ENCODE data around the gene SNX1.
"Not testable (repeated sequence)": the region's sequence is repeated elsewhere in the genome, so short reads cannot be mapped to it uniquely, and the experiment has no call there.

Gene SNX1

GRCh38 chr15:64095795-64096667, at the start of gene SNX1:
Gene SNX1, plus strand, starts transcription at chr15:64095982. Its CDS starts 32 bp downstream, at chr15:64096014.
- peak; percentile 87 for DNase-seq (ENCODE audit: low read depth, low spot score)

- DNase-seq (ENCODE audit: low read depth, low spot score) = peak; percentile 66
Observed at GRCh38 chr15:64046421-64047153, 49.2 kb upstream of the SNX1 start, which contains the start of gene DAPK2. Gene DAPK2, minus strand, starts transcription at chr15:64046485. Its CDS starts 6,224 bp downstream, at chr15:64040261.

- no peak for DNase-seq (ENCODE audit: low read depth, low spot score)
Observed at GRCh38 chr15:64048781-64049460, 46.9 kb upstream of the SNX1 start.

- no peak for DNase-seq (ENCODE audit: low read depth, low spot score)
Observed at GRCh38 chr15:64050281-64051092, 45.3 kb upstream of the SNX1 start.

- DNase-seq (ENCODE audit: low read depth, low spot score) = no peak
Observed at GRCh38 chr15:64051093-64051402, 44.7 kb upstream of the SNX1 start.

- no peak for DNase-seq (ENCODE audit: low read depth, low spot score)
Observed at GRCh38 chr15:64051407-64052259, 44.1 kb upstream of the SNX1 start.

- DNase-seq (ENCODE audit: low read depth, low spot score) = no peak
Observed at GRCh38 chr15:64052925-64053491, 42.8 kb upstream of the SNX1 start.

- DNase-seq (ENCODE audit: low read depth, low spot score) = not testable (repeated sequence)
Observed at GRCh38 chr15:64053674-64054073, 42.1 kb upstream of the SNX1 start.

GRCh38 chr15:64058279-64058678, 37.5 kb upstream of the SNX1 start:
- no peak for DNase-seq (ENCODE audit: low read depth, low spot score)

GRCh38 chr15:64059104-64059503, 36.7 kb upstream of the SNX1 start:
- DNase-seq (ENCODE audit: low read depth, low spot score) = not testable (repeated sequence)

GRCh38 chr15:64060716-64061115, 35.1 kb upstream of the SNX1 start:
- no peak for DNase-seq (ENCODE audit: low read depth, low spot score)

GRCh38 chr15:64066451-64066850, 29.3 kb upstream of the SNX1 start:
- no peak for DNase-seq (ENCODE audit: low read depth, low spot score)

- DNase-seq (ENCODE audit: low read depth, low spot score) = peak; percentile 87
Observed at GRCh38 chr15:64067564-64068030, 28.2 kb upstream of the SNX1 start.

GRCh38 chr15:64068133-64068532, 27.6 kb upstream of the SNX1 start:
- no peak for DNase-seq (ENCODE audit: low read depth, low spot score)

GRCh38 chr15:64070106-64070505, 25.7 kb upstream of the SNX1 start:
- no peak for DNase-seq (ENCODE audit: low read depth, low spot score)

- no peak for DNase-seq (ENCODE audit: low read depth, low spot score)
Observed at GRCh38 chr15:64070965-64071851, 24.6 kb upstream of the SNX1 start.

- DNase-seq (ENCODE audit: low read depth, low spot score) = no peak
Observed at GRCh38 chr15:64071931-64072765, 23.6 kb upstream of the SNX1 start.

- DNase-seq (ENCODE audit: low read depth, low spot score) = no peak
Observed at GRCh38 chr15:64072812-64073211, 23.0 kb upstream of the SNX1 start.
